ENCODE measurements around the gene DUSP2. TPM values are rescaled to one million over a fixed set of nuclear protein-coding genes. Genes with fewer than 3 reads are reported as not detected.

Gene DUSP2
- total and polyA plus RNA-seq, 2 donors (not counting 1 experiment from before 2014, with no cell fraction given) = 69.8 to 433 TPM

GRCh38 chr2:96113951-96114350 is 31.3 kb downstream of the DUSP2 start:
- Histone ChIP-seq H3K27me3 (replicated peaks in 1 of 4; ENCODE audit: control extremely low read depth in 1 of 4, control insufficient read depth in 3 of 4, insufficient read depth in 4 of 4, low read length in 3 of 4) (peaks cover 0 to 25% (median 3%) of the 10 kb centered on the region in 4 experiments), H3K36me3 (replicated peaks in 1 of 2; ENCODE audit: control extremely low read depth in 1 of 2, control insufficient read depth in 1 of 2, extremely low read depth in 1 of 2, insufficient read depth in 2 of 2, low read length in 1 of 2) (no peaks in the 10 kb centered on the region), H2AFZ (ENCODE audit: insufficient read depth, low read depth, low read length, poor library complexity, severe bottlenecking) (no peak overlapping the region), H4K20me1 (ENCODE audit: control insufficient read depth, insufficient read depth, low read length, poor library complexity, severe bottlenecking) (no peaks in the 10 kb centered on the region), H3K27ac (ENCODE audit: low read length in 2 of 2) (no peak overlapping the region), H3K4me2 (replicated peaks; ENCODE audit: low read depth, low read length, poor library complexity, severe bottlenecking) (no peak overlapping the region), H3K9me3 (ENCODE audit: control extremely low read depth in 1 of 3, control insufficient read depth in 2 of 3, insufficient read depth in 1 of 3, low read length in 2 of 3) (peaks cover 0 to 8% (median 0%) of the 10 kb centered on the region in 3 donors), H3K4me3 (ENCODE audit: control extremely low read depth in 1 of 5, extremely low read depth in 1 of 5, insufficient read depth in 1 of 5, low read depth in 2 of 5, low read length in 4 of 5) (no peak overlapping the region), H3K9ac (ENCODE audit: low read length) (no peak overlapping the region), H3K4me1 (ENCODE audit: control insufficient read depth in 2 of 2, insufficient read depth in 2 of 2, low read length in 2 of 2) (peaks cover 11 to 15% of the 10 kb centered on the region in 2 donors), H3K79me2 (ENCODE audit: control insufficient read depth, insufficient read depth, low read length) (no peaks in the 10 kb centered on the region)
- ChIA-PET POLR2A (no interaction called here), CTCF (interaction anchor here (1.3 to 2.1 kb wide), 2 partner anchors 25 to 60 kb away, joined by 5 to 6 read pairs; partner anchors contain the start of gene ASTL)
- no peak for DNase-seq
- H3K27ac Mint-ChIP-seq = no peak overlapping the region
- H3K4me3 Mint-ChIP-seq = no peak overlapping the region
- intact Hi-C loops (cut with micrococcal nuclease) = no loop called here
- 92% methylated on average over 10 of the region's 17 CpGs for WGBS (ENCODE audit: insufficient coverage)
- peaks cover 12% of the 10 kb centered on the region for H3K27me3 Mint-ChIP-seq
- TF ChIP-seq CTCF (IDR thresholded peaks at IDR 0.05) = no peak
- TF ChIP-seq EZH2 (IDR thresholded peaks at IDR 0.05; ENCODE audit: borderline replicate concordance, insufficient read depth, low read depth, low read length, poor library complexity, severe bottlenecking) = no peak
- H3K4me1 Mint-ChIP-seq = peaks cover 18% of the 10 kb centered on the region
- no peaks in the 10 kb centered on the region for H3K9me3 Mint-ChIP-seq (ENCODE audit: insufficient read depth)
- no peak for ATAC-seq (ENCODE audit: low read depth)

GRCh38 chr2:96113367-96113677 is 31.9 kb downstream of the DUSP2 start:
- Histone ChIP-seq H4K20me1 (ENCODE audit: control insufficient read depth, insufficient read depth, low read length, poor library complexity, severe bottlenecking) (no peaks in the 10 kb centered on the region), H3K9me3 (ENCODE audit: control extremely low read depth in 1 of 3, control insufficient read depth in 2 of 3, insufficient read depth in 1 of 3, low read length in 2 of 3) (peaks cover 0 to 8% (median 0%) of the 10 kb centered on the region in 3 donors), H3K36me3 (replicated peaks in 1 of 2; ENCODE audit: control extremely low read depth in 1 of 2, control insufficient read depth in 1 of 2, extremely low read depth in 1 of 2, insufficient read depth in 2 of 2, low read length in 1 of 2) (no peaks in the 10 kb centered on the region), H3K27ac (ENCODE audit: low read length in 2 of 2) (no peak overlapping the region), H3K9ac (ENCODE audit: low read length) (no peak overlapping the region), H2AFZ (ENCODE audit: insufficient read depth, low read depth, low read length, poor library complexity, severe bottlenecking) (no peak overlapping the region), H3K4me1 (ENCODE audit: control insufficient read depth in 2 of 2, insufficient read depth in 2 of 2, low read length in 2 of 2) (peaks cover 11 to 15% of the 10 kb centered on the region in 2 donors), H3K79me2 (ENCODE audit: control insufficient read depth, insufficient read depth, low read length) (no peaks in the 10 kb centered on the region), H3K27me3 (replicated peaks in 1 of 4; ENCODE audit: control extremely low read depth in 1 of 4, control insufficient read depth in 3 of 4, insufficient read depth in 4 of 4, low read length in 3 of 4) (peaks cover 0 to 22% (median 3%) of the 10 kb centered on the region in 4 experiments), H3K4me3 (ENCODE audit: control extremely low read depth in 1 of 5, extremely low read depth in 1 of 5, insufficient read depth in 1 of 5, low read depth in 2 of 5, low read length in 4 of 5) (no peak overlapping the region), H3K4me2 (replicated peaks; ENCODE audit: low read depth, low read length, poor library complexity, severe bottlenecking) (no peak overlapping the region)
- no peak overlapping the region for H3K4me3 Mint-ChIP-seq
- intact Hi-C loops (cut with micrococcal nuclease) = no loop called here
- ChIA-PET CTCF (interaction anchor here (1.3 kb wide), 1 partner anchor 25 kb away, joined by 5 read pairs; the partner anchor contains the start of gene ASTL), POLR2A (no interaction called here)
- DNase-seq (no peak), ATAC-seq (ENCODE audit: low read depth) (no peak)
- TF ChIP-seq CTCF (IDR thresholded peaks at IDR 0.05) (peak; percentile 31), EZH2 (IDR thresholded peaks at IDR 0.05; ENCODE audit: borderline replicate concordance, insufficient read depth, low read depth, low read length, poor library complexity, severe bottlenecking) (no peak)
- peaks cover 10% of the 10 kb centered on the region for H3K27me3 Mint-ChIP-seq
- peaks cover 16% of the 10 kb centered on the region for H3K4me1 Mint-ChIP-seq
- WGBS (ENCODE audit: insufficient coverage) = 100% methylated on average over 3 of the region's 7 CpGs
- no peaks in the 10 kb centered on the region for H3K9me3 Mint-ChIP-seq (ENCODE audit: insufficient read depth)
- no peak overlapping the region for H3K27ac Mint-ChIP-seq

All from B cell (primary cell).